Measurements from ENCODE around the gene KRTAP5-4.
"Not testable (repeated sequence)": the region's sequence is repeated elsewhere in the genome, so short reads cannot be mapped to it uniquely, and the experiment has no call there.

Gene KRTAP5-4

DNA sequence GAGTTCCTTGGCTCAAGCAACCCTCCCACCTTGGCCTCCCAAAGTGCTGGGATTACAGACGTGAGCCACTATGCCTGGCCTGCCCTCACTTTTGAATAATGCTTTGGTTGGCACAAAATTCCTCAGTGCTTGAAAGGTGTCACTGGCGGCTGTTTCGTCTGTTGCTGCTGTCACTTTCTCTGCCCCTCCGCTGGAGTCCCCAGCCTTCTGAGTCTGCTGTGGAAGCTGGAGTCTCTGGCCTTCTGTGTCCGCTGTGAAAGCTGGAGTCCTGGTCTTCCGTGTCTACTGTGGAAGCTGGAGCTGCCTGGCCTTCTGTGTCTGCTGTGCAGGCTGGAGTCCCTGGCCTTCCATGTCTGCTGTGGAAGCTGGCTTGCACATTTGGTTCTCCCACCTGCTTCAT, 31.9 kb downstream of the KRTAP5-4 start:
- H3K27ac ChIP-seq (ENCODE audit: low read depth, low read length) = no peak overlapping the region

GRCh38 chr11:1589191-1589963, 32.6 kb downstream of the KRTAP5-4 start:
- not testable (repeated sequence) for H3K27ac ChIP-seq (ENCODE audit: low read depth, low read length); H3K9ac ChIP-seq (ENCODE audit: low read length in 5 of 5); H3K36me3 ChIP-seq (ENCODE audit: control insufficient read depth in 5 of 5, insufficient read depth in 5 of 5, low read length in 5 of 5); H3K9me3 ChIP-seq (ENCODE audit: control insufficient read depth in 5 of 5, low read length in 5 of 5)
- Histone ChIP-seq H3K4me3 (ENCODE audit: low read depth in 1 of 5, low read length in 5 of 5) (peak overlapping the region in 1 of 5 donors; percentile 6), H3K27me3 (ENCODE audit: control insufficient read depth in 5 of 5, insufficient read depth in 4 of 5, low read length in 5 of 5) (peaks cover 0 to 13% (median 3%) of the 10 kb centered on the region in 5 donors), H3K4me1 (ENCODE audit: control insufficient read depth in 5 of 5, insufficient read depth in 5 of 5, low read length in 5 of 5) (peaks cover 0 to 15% (median 10%) of the 10 kb centered on the region in 5 donors)

More for the DNA sequence above, 31.9 kb downstream of the KRTAP5-4 start:
- Histone ChIP-seq H3K27me3 (ENCODE audit: control insufficient read depth in 5 of 5, insufficient read depth in 4 of 5, low read length in 5 of 5) (peaks cover 0 to 10% (median 3%) of the 10 kb centered on the region in 5 donors), H3K9me3 (ENCODE audit: control insufficient read depth in 5 of 5, low read length in 5 of 5) (no peaks in the 10 kb centered on the region), H3K4me3 (ENCODE audit: low read depth in 1 of 5, low read length in 5 of 5) (no peak overlapping the region), H3K9ac (ENCODE audit: low read length in 5 of 5) (no peak overlapping the region), H3K4me1 (ENCODE audit: control insufficient read depth in 5 of 5, insufficient read depth in 5 of 5, low read length in 5 of 5) (peaks cover 0 to 12% (median 9%) of the 10 kb centered on the region in 5 donors), H3K36me3 (ENCODE audit: control insufficient read depth in 5 of 5, insufficient read depth in 5 of 5, low read length in 5 of 5) (no peaks in the 10 kb centered on the region)

- Histone ChIP-seq H3K9me3 (ENCODE audit: control insufficient read depth in 5 of 5, low read length in 5 of 5) (no peaks in the 10 kb centered on the region), H3K4me1 (ENCODE audit: control insufficient read depth in 5 of 5, insufficient read depth in 5 of 5, low read length in 5 of 5) (peaks cover 0 to 19% (median 10%) of the 10 kb centered on the region in 5 donors), H3K9ac (ENCODE audit: low read length in 5 of 5) (no peak overlapping the region), H3K27me3 (ENCODE audit: control insufficient read depth in 5 of 5, insufficient read depth in 4 of 5, low read length in 5 of 5) (peaks cover 0 to 21% (median 6%) of the 10 kb centered on the region in 5 donors), H3K36me3 (ENCODE audit: control insufficient read depth in 5 of 5, insufficient read depth in 5 of 5, low read length in 5 of 5) (no peaks in the 10 kb centered on the region), H3K4me3 (ENCODE audit: low read depth in 1 of 5, low read length in 5 of 5) (no peak overlapping the region), H3K27ac (ENCODE audit: low read depth, low read length) (no peak overlapping the region)
These were observed 35.2 kb downstream of the KRTAP5-4 start for GRCh38 chr11:1586699-1587098.

DNA sequence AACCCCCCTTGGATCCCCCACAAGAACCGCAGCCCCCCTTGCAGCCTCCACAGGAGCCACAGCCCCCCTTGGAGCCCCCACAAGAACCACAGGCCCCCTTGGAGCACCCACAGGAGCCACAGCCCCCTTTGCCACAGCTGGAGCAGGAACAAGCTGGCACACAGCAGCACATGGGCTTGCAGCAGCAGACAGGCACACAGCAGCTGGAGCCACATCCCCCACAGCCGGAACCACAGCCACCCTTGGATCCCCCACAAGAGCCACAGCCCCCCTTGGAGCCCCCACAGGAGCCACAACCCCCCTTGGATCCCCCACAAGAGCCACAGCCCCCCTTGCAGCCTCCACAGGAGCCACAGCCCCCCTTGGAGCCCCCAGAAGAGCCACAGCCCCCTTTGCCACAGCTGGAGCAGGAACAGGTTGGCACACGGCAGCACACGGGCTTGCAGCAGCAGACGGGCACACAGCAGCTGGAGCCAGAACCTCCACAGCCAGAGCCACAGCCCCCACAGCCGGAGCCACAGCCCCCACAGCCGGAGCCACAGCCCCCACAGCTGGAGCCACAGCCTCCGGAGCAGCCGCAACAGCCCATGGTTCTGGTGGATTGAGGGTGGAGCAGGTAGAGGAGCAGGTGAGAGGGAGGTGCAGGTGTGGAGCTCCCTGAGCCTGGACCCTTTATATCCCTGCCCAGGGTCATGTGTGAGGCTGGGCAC, 37.1 kb downstream of the KRTAP5-4 start, which contains the start of gene KRTAP5-1:
KRTAP5-1 (minus strand) TSS at position 623 of the 710 bp plus-strand sequence; CDS start at position 589, 34 bp downstream.
- H3K4me3 ChIP-seq (ENCODE audit: low read depth in 1 of 5, low read length in 5 of 5); H3K9ac ChIP-seq (ENCODE audit: low read length in 5 of 5); H3K36me3 ChIP-seq (ENCODE audit: control insufficient read depth in 5 of 5, insufficient read depth in 5 of 5, low read length in 5 of 5); H3K27ac ChIP-seq (ENCODE audit: low read depth, low read length); H3K9me3 ChIP-seq (ENCODE audit: control insufficient read depth in 5 of 5, low read length in 5 of 5): not testable (repeated sequence)
- Histone ChIP-seq H3K4me1 (ENCODE audit: control insufficient read depth in 5 of 5, insufficient read depth in 5 of 5, low read length in 5 of 5) (peaks cover 0 to 18% (median 10%) of the 10 kb centered on the region in 5 donors), H3K27me3 (ENCODE audit: control insufficient read depth in 5 of 5, insufficient read depth in 4 of 5, low read length in 5 of 5) (peaks cover 0 to 20% (median 6%) of the 10 kb centered on the region in 5 donors)

DNA sequence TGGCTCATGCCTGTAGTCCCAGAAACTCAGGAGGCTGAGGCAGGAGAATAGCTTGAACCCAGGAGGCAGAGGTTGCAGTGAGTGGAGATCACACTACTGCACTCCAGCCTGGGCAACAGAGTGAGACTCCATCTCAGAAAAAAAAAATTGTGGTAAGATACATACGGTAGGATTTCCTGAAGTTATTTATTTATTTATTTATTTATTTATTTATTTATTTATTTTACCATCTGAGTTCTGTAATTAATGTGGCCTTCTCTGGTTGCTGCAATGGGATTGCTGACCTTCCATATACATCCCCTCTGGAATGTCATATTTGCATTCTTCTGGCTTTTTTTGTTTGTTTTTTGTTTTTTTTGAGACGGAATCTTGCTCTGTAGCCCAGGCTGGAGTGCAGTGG, 39.0 kb downstream of the KRTAP5-4 start:
- not testable (repeated sequence) for H3K4me3 ChIP-seq (ENCODE audit: low read depth in 1 of 5, low read length in 5 of 5); H3K36me3 ChIP-seq (ENCODE audit: control insufficient read depth in 5 of 5, insufficient read depth in 5 of 5, low read length in 5 of 5); H3K9ac ChIP-seq (ENCODE audit: low read length in 5 of 5); H3K27ac ChIP-seq (ENCODE audit: low read depth, low read length)
- Histone ChIP-seq H3K9me3 (ENCODE audit: control insufficient read depth in 5 of 5, low read length in 5 of 5) (peaks cover 0 to 12% (median 7%) of the 10 kb centered on the region in 5 donors), H3K4me1 (ENCODE audit: control insufficient read depth in 5 of 5, insufficient read depth in 5 of 5, low read length in 5 of 5) (peaks cover 0 to 13% (median 0%) of the 10 kb centered on the region in 5 donors), H3K27me3 (ENCODE audit: control insufficient read depth in 5 of 5, insufficient read depth in 4 of 5, low read length in 5 of 5) (peaks cover 0 to 16% (median 6%) of the 10 kb centered on the region in 5 donors)

- no peaks in the 10 kb centered on the region for H3K36me3 ChIP-seq (ENCODE audit: control insufficient read depth in 5 of 5, insufficient read depth in 5 of 5, low read length in 5 of 5)
- no peak overlapping the region for H3K9ac ChIP-seq (ENCODE audit: low read length in 5 of 5)
- H3K27me3 ChIP-seq (ENCODE audit: control insufficient read depth in 5 of 5, insufficient read depth in 4 of 5, low read length in 5 of 5) = peaks cover 0 to 16% (median 6%) of the 10 kb centered on the region in 5 donors
- no peak overlapping the region for H3K27ac ChIP-seq (ENCODE audit: low read depth, low read length)
- H3K4me3 ChIP-seq (ENCODE audit: low read depth in 1 of 5, low read length in 5 of 5) = no peak overlapping the region
- H3K9me3 ChIP-seq (ENCODE audit: control insufficient read depth in 5 of 5, low read length in 5 of 5) = peaks cover 0 to 13% (median 7%) of the 10 kb centered on the region in 5 donors
- peaks cover 0 to 13% (median 0%) of the 10 kb centered on the region in 5 donors for H3K4me1 ChIP-seq (ENCODE audit: control insufficient read depth in 5 of 5, insufficient read depth in 5 of 5, low read length in 5 of 5)
These were observed 40.0 kb downstream of the KRTAP5-4 start for GRCh38 chr11:1581976-1582375.

DNA sequence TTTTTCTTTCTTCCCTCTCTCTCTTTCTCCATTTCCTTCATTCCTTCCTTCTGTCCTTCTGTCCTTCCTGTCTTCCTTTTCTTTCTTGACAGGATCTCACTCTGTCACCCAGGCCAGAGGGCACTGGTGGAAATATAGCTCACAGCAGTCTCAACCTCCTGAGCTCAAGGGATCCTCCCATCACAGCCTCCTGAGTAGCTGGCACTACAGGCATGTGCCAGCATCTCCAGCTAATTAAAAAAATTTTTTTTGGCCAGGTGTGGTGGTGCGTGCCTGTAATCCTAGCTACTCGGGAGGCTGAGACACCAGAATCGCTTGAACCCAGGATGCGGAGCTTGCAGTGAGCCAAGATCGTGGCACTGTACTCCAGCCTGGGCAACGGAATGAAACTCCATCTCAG, 45.1 kb downstream of the KRTAP5-4 start:
- Histone ChIP-seq H3K9ac (ENCODE audit: low read length in 5 of 5) (no peak overlapping the region), H3K27ac (ENCODE audit: low read depth, low read length) (no peak overlapping the region), H3K4me3 (ENCODE audit: low read depth in 1 of 5, low read length in 5 of 5) (no peak overlapping the region), H3K27me3 (ENCODE audit: control insufficient read depth in 5 of 5, insufficient read depth in 4 of 5, low read length in 5 of 5) (peaks cover 0 to 2% (median 0%) of the 10 kb centered on the region in 5 donors), H3K36me3 (ENCODE audit: control insufficient read depth in 5 of 5, insufficient read depth in 5 of 5, low read length in 5 of 5) (no peaks in the 10 kb centered on the region), H3K4me1 (ENCODE audit: control insufficient read depth in 5 of 5, insufficient read depth in 5 of 5, low read length in 5 of 5) (peaks cover 0 to 23% (median 15%) of the 10 kb centered on the region in 5 donors), H3K9me3 (ENCODE audit: control insufficient read depth in 5 of 5, low read length in 5 of 5) (peaks cover 0 to 13% (median 7%) of the 10 kb centered on the region in 5 donors)

DNA sequence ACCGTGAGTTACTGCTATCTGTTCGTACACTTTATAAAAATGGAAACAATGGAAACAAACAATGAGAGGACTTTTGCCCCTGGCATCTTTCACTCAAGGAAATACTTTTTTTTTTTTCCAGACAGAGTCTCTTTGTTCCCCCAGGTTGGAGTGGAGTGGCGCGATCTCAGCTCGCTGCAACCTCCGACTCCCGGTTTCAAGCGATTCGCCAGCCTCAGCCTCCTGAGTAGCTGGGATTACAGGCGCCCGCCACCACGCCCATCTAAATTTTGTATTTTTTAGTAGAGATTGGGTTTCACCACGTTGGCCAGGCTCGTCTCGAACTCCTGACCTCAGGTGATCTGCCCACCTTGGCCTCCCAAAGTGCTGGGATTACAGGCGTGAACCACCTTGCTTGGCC, 46.2 kb downstream of the KRTAP5-4 start:
- H3K27ac ChIP-seq (ENCODE audit: low read depth, low read length); H3K36me3 ChIP-seq (ENCODE audit: control insufficient read depth in 5 of 5, insufficient read depth in 5 of 5, low read length in 5 of 5); H3K27me3 ChIP-seq (ENCODE audit: control insufficient read depth in 5 of 5, insufficient read depth in 4 of 5, low read length in 5 of 5); H3K9ac ChIP-seq (ENCODE audit: low read length in 5 of 5); H3K4me3 ChIP-seq (ENCODE audit: low read depth in 1 of 5, low read length in 5 of 5): not testable (repeated sequence)
- Histone ChIP-seq H3K9me3 (ENCODE audit: control insufficient read depth in 5 of 5, low read length in 5 of 5) (peaks cover 0 to 13% (median 7%) of the 10 kb centered on the region in 5 donors), H3K4me1 (ENCODE audit: control insufficient read depth in 5 of 5, insufficient read depth in 5 of 5, low read length in 5 of 5) (peaks cover 0 to 30% (median 21%) of the 10 kb centered on the region in 5 donors)

DNA sequence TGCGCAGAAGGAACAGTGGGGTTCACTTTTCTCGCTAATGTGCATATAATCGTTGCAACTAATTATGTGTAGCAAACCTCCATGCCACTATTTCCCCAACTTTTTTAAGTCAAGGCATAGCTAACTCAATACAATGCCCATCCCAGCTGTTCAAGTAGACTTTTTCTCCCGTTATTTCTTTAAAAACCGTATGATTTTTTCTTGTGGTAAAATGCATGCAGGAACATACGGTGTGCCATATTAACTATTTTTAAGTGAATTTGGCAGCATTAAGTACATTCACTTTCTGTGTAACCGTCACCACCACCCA, 47.0 kb downstream of the KRTAP5-4 start:
- H3K9me3 ChIP-seq (ENCODE audit: control insufficient read depth in 5 of 5, low read length in 5 of 5) = peaks cover 0 to 13% (median 7%) of the 10 kb centered on the region in 5 donors
- peaks cover 2 to 38% (median 29%) of the 10 kb centered on the region in 5 donors for H3K4me1 ChIP-seq (ENCODE audit: control insufficient read depth in 5 of 5, insufficient read depth in 5 of 5, low read length in 5 of 5)
- H3K9ac ChIP-seq (ENCODE audit: low read length in 5 of 5) = no peak overlapping the region
- H3K27ac ChIP-seq (ENCODE audit: low read depth, low read length) = no peak overlapping the region
- no peaks in the 10 kb centered on the region for H3K36me3 ChIP-seq (ENCODE audit: control insufficient read depth in 5 of 5, insufficient read depth in 5 of 5, low read length in 5 of 5)
- no peak overlapping the region for H3K4me3 ChIP-seq (ENCODE audit: low read depth in 1 of 5, low read length in 5 of 5)
- H3K27me3 ChIP-seq (ENCODE audit: control insufficient read depth in 5 of 5, insufficient read depth in 4 of 5, low read length in 5 of 5) = no peaks in the 10 kb centered on the region

All from subcutaneous abdominal adipose tissue (tissue), 5 donors.